ENCODE data around the gene HIGD1C.

DNA sequence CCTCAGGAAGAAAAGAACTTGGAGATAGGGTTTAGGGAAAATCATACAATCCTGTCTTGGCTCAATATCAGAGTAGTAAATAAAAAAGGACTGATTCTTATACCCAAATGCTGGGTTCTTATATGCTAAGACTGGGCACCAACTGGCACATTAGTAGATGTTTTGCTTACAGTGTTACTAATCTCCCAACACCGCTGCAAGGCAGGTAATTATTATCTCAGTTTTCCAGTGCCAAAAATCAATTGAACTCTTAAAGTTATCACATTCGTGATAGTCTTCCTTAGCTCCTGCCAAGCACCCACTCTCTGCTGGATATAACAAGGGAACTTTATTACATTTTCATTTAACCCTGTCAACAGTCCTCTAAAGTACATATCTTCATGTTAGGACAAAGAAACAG is 25.0 kb upstream of the HIGD1C start:
- TF ChIP-seq, protein P1, sequence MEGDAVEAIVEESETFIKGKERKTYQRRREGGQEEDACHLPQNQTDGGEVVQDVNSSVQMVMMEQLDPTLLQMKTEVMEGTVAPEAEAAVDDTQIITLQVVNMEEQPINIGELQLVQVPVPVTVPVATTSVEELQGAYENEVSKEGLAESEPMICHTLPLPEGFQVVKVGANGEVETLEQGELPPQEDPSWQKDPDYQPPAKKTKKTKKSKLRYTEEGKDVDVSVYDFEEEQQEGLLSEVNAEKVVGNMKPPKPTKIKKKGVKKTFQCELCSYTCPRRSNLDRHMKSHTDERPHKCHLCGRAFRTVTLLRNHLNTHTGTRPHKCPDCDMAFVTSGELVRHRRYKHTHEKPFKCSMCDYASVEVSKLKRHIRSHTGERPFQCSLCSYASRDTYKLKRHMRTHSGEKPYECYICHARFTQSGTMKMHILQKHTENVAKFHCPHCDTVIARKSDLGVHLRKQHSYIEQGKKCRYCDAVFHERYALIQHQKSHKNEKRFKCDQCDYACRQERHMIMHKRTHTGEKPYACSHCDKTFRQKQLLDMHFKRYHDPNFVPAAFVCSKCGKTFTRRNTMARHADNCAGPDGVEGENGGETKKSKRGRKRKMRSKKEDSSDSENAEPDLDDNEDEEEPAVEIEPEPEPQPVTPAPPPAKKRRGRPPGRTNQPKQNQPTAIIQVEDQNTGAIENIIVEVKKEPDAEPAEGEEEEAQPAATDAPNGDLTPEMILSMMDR (IDR thresholded peaks at IDR 0.05): no peak
- no peak for TF ChIP-seq POLR2AphosphoS5 (IDR thresholded peaks at IDR 0.05)
- TF ChIP-seq POLR2A (IDR thresholded peaks at IDR 0.05): no peak
